A549 (cell line): ENCODE measurements around the gene HTRA3. TPM values are rescaled to one million over a fixed set of nuclear protein-coding genes. Genes with fewer than 3 reads are reported as not detected.

Experiments used
- ATAC-seq, 2 experiments: fragments of 200-7000 bp in 1 of 2; fragments of >200 bp in 1 of 2; cut with Nextera tagmentation in 1 of 2; cut with Tn5 transposase in 1 of 2; 3 replicates each; pipeline versions ENCODE4 v1.8.0 to v1.9.1; 2018 to 2020; ENCODE audit warnings: mild to moderate bottlenecking in 1 of 2, moderate library complexity in 1 of 2
- CTCF ChIA-PET: fragments of 300-600 bp; sonication (Branson Sonifier 250); formaldehyde crosslinking; extraction: SDS; loops from one replicate; lab custom pipeline; 2021; ENCODE audit warnings: antibody characterized with exemption, inconsistent platforms; lab: Yijun Ruan, JAX
- POLR2A ChIA-PET: fragments of 350-600 bp; formaldehyde crosslinking; extraction: SDS; loops from one replicate; lab custom pipeline; 2021; ENCODE audit warnings: antibody characterized with exemption, inconsistent platforms; lab: Yijun Ruan, JAX
- DNase-seq, 2 experiments: peaks; one replicate each; pipeline versions ENCODE4 v3.0.0 to v3.0.0-alpha.2; 2011 to 2016; ENCODE audit warnings: low read depth in 1 of 2, low spot score in 1 of 2
- FAIRE-seq: peaks from 2 replicates; lab custom pipeline; 2011; peaks lifted over from hg19 to GRCh38; lab: Jason Lieb, UNC
- H3K27ac ChIP-seq, 2 experiments: fragments of >200 bp; sonication (Bioruptor Twin); formaldehyde crosslinking; 3 replicates each; pipeline ENCODE4 v1.5.1; 2016 to 2017
- H3K4me1 ChIP-seq: fragments of >200 bp; sonication (Bioruptor Twin); formaldehyde crosslinking; 3 replicates; pipeline ENCODE4 v1.6.1; 2016
- H3K4me2 ChIP-seq: fragments of >200 bp; sonication (Bioruptor Twin); formaldehyde crosslinking; 3 replicates; pipeline ENCODE4 v1.6.1; 2016
- H3K4me3 ChIP-seq: fragments of >200 bp; sonication (Bioruptor Twin); formaldehyde crosslinking; 3 replicates; pipeline ENCODE4 v1.5.1; 2016
- H3K9me3 ChIP-seq: fragments of >200 bp; sonication (Bioruptor Twin); formaldehyde crosslinking; 3 replicates; pipeline ENCODE4 v1.6.1; 2016
- BCL3 ChIP-seq: fragments of >200 bp; sonication (Bioruptor Twin); formaldehyde crosslinking; IDR thresholded peaks from 3 replicates; pipeline ENCODE4 v1.6.1; 2016
- CEBPB ChIP-seq, 2 experiments: fragments of >200 bp in 1 of 2; sonication (Bioruptor Twin) in 1 of 2; formaldehyde crosslinking in 1 of 2; IDR thresholded peaks; 2 replicates each; pipeline ENCODE4 v1.6.1; 2012 to 2016
- EHMT2 ChIP-seq: fragments of 200-600 bp; sonication (generic); IDR thresholded peaks from 2 replicates; pipeline ENCODE4 v1.6.1; 2016; ENCODE audit warnings: antibody characterized with exemption, low read depth, mild to moderate bottlenecking, moderate library complexity
- FOSB ChIP-seq: fragments of 250-450 bp; sonication (Bioruptor Pico); IDR thresholded peaks from 2 replicates; pipeline ENCODE4 v1.5.0; 2020; ENCODE audit warnings: mild to moderate bottlenecking, moderate library complexity
- FOSL2 ChIP-seq, 2 experiments: fragments of 450-650 bp in 1 of 2; fragments of >200 bp in 1 of 2; sonication (Bioruptor Twin) in 1 of 2; formaldehyde crosslinking; IDR thresholded peaks; 2 replicates each; pipeline versions ENCODE4 v1.5.0 to v1.6.1; 2016 to 2020; ENCODE audit warnings: mild to moderate bottlenecking in 1 of 2, moderate library complexity in 1 of 2
- GATA3 ChIP-seq: IDR thresholded peaks from 2 replicates; pipeline ENCODE4 v1.6.1; 2012; ENCODE audit warnings: borderline replicate concordance
- HDAC2 ChIP-seq: fragments of 200-600 bp; sonication (generic); IDR thresholded peaks from 2 replicates; pipeline ENCODE4 v1.6.1; 2016
- HES2 ChIP-seq: fragments of >200 bp; sonication (Bioruptor Twin); formaldehyde crosslinking; IDR thresholded peaks from 2 replicates; pipeline ENCODE4 v1.6.1; 2016
- HEYL ChIP-seq: fragments of 250-450 bp; sonication (Bioruptor Pico); IDR thresholded peaks from 2 replicates; pipeline ENCODE4 v1.8.0; 2021; ENCODE audit warnings: mild to moderate bottlenecking, moderate library complexity
- JUNB ChIP-seq: fragments of >200 bp; sonication (Bioruptor Twin); formaldehyde crosslinking; IDR thresholded peaks from 2 replicates; pipeline ENCODE4 v1.6.1; 2016
- MAFK ChIP-seq: fragments of 450-650 bp; IDR thresholded peaks from 2 replicates; pipeline ENCODE4 v1.6.1; 2014; ENCODE audit not compliant: partially characterized antibody
- MAX ChIP-seq: IDR thresholded peaks from 2 replicates; pipeline ENCODE4 v1.6.1; 2012
- POLR2A ChIP-seq: IDR thresholded peaks from 2 replicates; pipeline ENCODE4 v1.6.1; 2012; ENCODE audit warnings: mild to moderate bottlenecking, low read length
- POLR2AphosphoS2 ChIP-seq: conservative IDR thresholded peaks from 2 replicates; pipeline ENCODE4 v1.6.1; 2012; ENCODE audit warnings: low read length, improper control_type of control experiment, inconsistent platforms
- REST ChIP-seq: fragments of 200-600 bp; sonication (generic); IDR thresholded peaks from 2 replicates; pipeline ENCODE4 v1.6.1; 2016; ENCODE audit warnings: antibody characterized with exemption, mild to moderate bottlenecking, moderate library complexity
- RFX5 ChIP-seq: fragments of 450-650 bp; IDR thresholded peaks from 2 replicates; pipeline ENCODE4 v1.7.1; 2014; ENCODE audit warnings: antibody characterized with exemption, mild to moderate bottlenecking, moderate library complexity
- RNF2 ChIP-seq: fragments of 200-600 bp; sonication (generic); IDR thresholded peaks from 2 replicates; pipeline ENCODE4 v1.6.1; 2016; ENCODE audit warnings: low read depth, mild to moderate bottlenecking, antibody characterized with exemption, moderate library complexity, borderline replicate concordance
- SMC3 ChIP-seq: fragments of >200 bp; sonication (Bioruptor Twin); formaldehyde crosslinking; IDR thresholded peaks from 3 replicates; pipeline ENCODE4 v1.6.1; 2018; ENCODE audit warnings: inconsistent platforms
- USF2 ChIP-seq: fragments of 450-650 bp; IDR thresholded peaks from 2 replicates; pipeline ENCODE4 v1.6.1; 2014; ENCODE audit warnings: antibody characterized with exemption
- ZSCAN20 ChIP-seq: fragments of 250-450 bp; sonication (Bioruptor Pico); IDR thresholded peaks from 2 replicates; pipeline ENCODE4 v1.8.0; 2022; ENCODE audit warnings: mild to moderate bottlenecking, moderate library complexity
- WGBS: methylation state at CpG from one replicate; pipeline ENCODE4 v1.1.6; 2017; ENCODE audit errors: missing lambda C conversion rate; 5-methylcytosine and 5-hydroxymethylcytosine counted together
- polyA plus RNA-seq, 4 experiments: library from polyadenylated mRNA; depleted of rRNA in 3 of 4; stranded (reverse); fragments of >200 nt; fragmentation: RNase III in 1 of 4; extraction: RNeasy Plus Mini Kit Qiagen cat#74134 plus additional on column Dnase treatment in 1 of 4; gene quantifications; 2 replicates in 3 of 4; 3 replicates in 1 of 4; pipeline ENCODE4 v1.2.3, GENCODE V29; 2011 to 2017
- TF ChIP-seq, protein P1 (sequence below): fragments of 250-450 bp; sonication (Bioruptor Pico); IDR thresholded peaks from 2 replicates; pipeline ENCODE4 v1.5.0; 2020; ENCODE audit warnings: low read depth, mild to moderate bottlenecking, moderate library complexity
- TF ChIP-seq, protein P2 (sequence below): IDR thresholded peaks from 2 replicates; pipeline ENCODE4 v1.6.1; 2012; ENCODE audit warnings: low read depth, borderline replicate concordance

The HTRA3 gene
- polyA plus RNA-seq, 2 of the 4 experiments (the other 2 are of a cell fraction): 4.6 to 7.4 TPM

- no peak for TF ChIP-seq ZSCAN20 (CRISPR knock-in tag)
- TF ChIP-seq GATA3: no peak
- TF ChIP-seq MAX: no peak
- TF ChIP-seq, protein P1, sequence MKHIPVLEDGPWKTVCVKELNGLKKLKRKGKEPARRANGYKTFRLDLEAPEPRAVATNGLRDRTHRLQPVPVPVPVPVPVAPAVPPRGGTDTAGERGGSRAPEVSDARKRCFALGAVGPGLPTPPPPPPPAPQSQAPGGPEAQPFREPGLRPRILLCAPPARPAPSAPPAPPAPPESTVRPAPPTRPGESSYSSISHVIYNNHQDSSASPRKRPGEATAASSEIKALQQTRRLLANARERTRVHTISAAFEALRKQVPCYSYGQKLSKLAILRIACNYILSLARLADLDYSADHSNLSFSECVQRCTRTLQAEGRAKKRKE (CRISPR knock-in tag): no peak
- TF ChIP-seq POLR2AphosphoS2: no peak
- no peak for TF ChIP-seq FOSB (CRISPR knock-in tag)
- no peak for TF ChIP-seq SMC3
- no peak for TF ChIP-seq FOSL2 (IDR thresholded peaks at IDR 0.05)
- no peak for TF ChIP-seq FOSL2 (CRISPR knock-in tag; IDR thresholded peaks at IDR 0.05)
- no peak for TF ChIP-seq USF2
- no peak for TF ChIP-seq EHMT2
- TF ChIP-seq REST: no peak
- TF ChIP-seq HES2: no peak
- no peak for TF ChIP-seq JUNB
- TF ChIP-seq HDAC2: no peak
- TF ChIP-seq MAFK: no peak
- TF ChIP-seq, protein P2, sequence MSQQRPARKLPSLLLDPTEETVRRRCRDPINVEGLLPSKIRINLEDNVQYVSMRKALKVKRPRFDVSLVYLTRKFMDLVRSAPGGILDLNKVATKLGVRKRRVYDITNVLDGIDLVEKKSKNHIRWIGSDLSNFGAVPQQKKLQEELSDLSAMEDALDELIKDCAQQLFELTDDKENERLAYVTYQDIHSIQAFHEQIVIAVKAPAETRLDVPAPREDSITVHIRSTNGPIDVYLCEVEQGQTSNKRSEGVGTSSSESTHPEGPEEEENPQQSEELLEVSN: no peak
- no peak for TF ChIP-seq RNF2
- TF ChIP-seq RFX5: no peak
- no peak overlapping the region for H3K4me2 ChIP-seq
- CTCF ChIA-PET: interaction anchor here (1.1 to 1.6 kb wide), 3 partner anchors 13 to 62 kb away, joined by 3 to 6 read pairs (median 4); no protein-coding TSS in a partner anchor
- WGBS: 67% methylated on average over 3 of the region's 13 CpGs
- no peak for DNase-seq
- H3K27ac ChIP-seq: no peak overlapping the region
- ATAC-seq: no peak
- no peaks in the 10 kb centered on the region; the same call in 2 of the 3 replicates for H3K9me3 ChIP-seq
- H3K4me1 ChIP-seq: no peaks in the 10 kb centered on the region
- no peak overlapping the region for H3K4me3 ChIP-seq
- POLR2A ChIA-PET: no interaction called here
- FAIRE-seq: no peak
Observed at GRCh38 chr4:8328866-8329559, 59.5 kb downstream of the HTRA3 start.

DNA sequence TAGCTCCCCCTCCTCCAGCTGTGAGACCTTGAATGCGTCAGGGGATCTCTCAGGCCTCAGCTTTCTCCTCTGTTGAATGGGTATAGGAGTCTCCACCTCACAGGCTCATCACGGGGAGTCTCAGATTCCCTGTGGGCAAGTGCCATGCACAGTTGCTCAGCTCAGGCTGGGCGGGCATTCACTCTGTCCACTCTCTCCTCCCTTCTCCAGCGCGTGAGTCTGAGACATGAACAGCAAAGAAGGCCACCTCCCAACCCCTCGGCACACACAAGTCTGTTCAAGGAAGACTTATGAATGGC is 60.0 kb downstream of the HTRA3 start:
- no peak overlapping the region for H3K4me3 ChIP-seq
- no peaks in the 10 kb centered on the region for H3K9me3 ChIP-seq
- no peak for FAIRE-seq
- H3K27ac ChIP-seq: no peak overlapping the region
- H3K4me2 ChIP-seq: no peak overlapping the region
- no peaks in the 10 kb centered on the region for H3K4me1 ChIP-seq
- TF ChIP-seq POLR2A: no peak
- no peak for TF ChIP-seq HEYL (CRISPR knock-in tag)
- TF ChIP-seq CEBPB (IDR thresholded peaks at IDR 0.05): no peak
- TF ChIP-seq RFX5: no peak
- TF ChIP-seq MAFK: no peak
- TF ChIP-seq BCL3: no peak
- ChIA-PET POLR2A (no interaction called here), CTCF (interaction anchor here (1.6 kb wide), 1 partner anchor 14 kb away, joined by 6 read pairs; no protein-coding TSS in a partner anchor)
- ATAC-seq: no peak
- no peak for DNase-seq
- WGBS: 88% methylated on average over 4 of the region's 6 CpGs
